Neural progenitor cell (in vitro differentiated cells): ENCODE data around the gene ZYX. TPM values are rescaled to one million over a fixed set of nuclear protein-coding genes. Genes with fewer than 3 reads are reported as not detected.

Experiments used
- DNase-seq: peaks from one replicate; pipeline ENCODE4 v3.0.0-alpha.2; 2016; ENCODE audit warnings: low spot score
- H2AFZ ChIP-seq: fragments of 200-600 bp; sonication (generic); replicated peaks from 2 replicates; pipeline ENCODE4 v1.6.1; 2016; ENCODE audit warnings: antibody characterized with exemption
- H3F3A ChIP-seq: fragments of 200-600 bp; sonication (generic); 2 replicates; pipeline ENCODE4 v1.6.1; 2016; ENCODE audit warnings: antibody characterized with exemption, low read depth
- H3K27ac ChIP-seq: fragments of 200-600 bp; sonication (generic); 2 replicates; pipeline ENCODE4 v1.5.1; 2016; ENCODE audit warnings: mild to moderate bottlenecking
- H3K27me3 ChIP-seq: fragments of 200-600 bp; sonication (generic); 2 replicates; pipeline ENCODE4 v1.6.1; 2016; ENCODE audit warnings: mild to moderate bottlenecking, moderate library complexity
- H3K36me3 ChIP-seq: fragments of 200-600 bp; sonication (generic); 2 replicates; pipeline ENCODE4 v1.5.1; 2016
- H3K4me1 ChIP-seq: fragments of 200-600 bp; sonication (generic); 2 replicates; pipeline ENCODE4 v1.6.1; 2016; ENCODE audit warnings: mixed run types
- H3K4me2 ChIP-seq: fragments of 200-600 bp; sonication (generic); 2 replicates; pipeline ENCODE4 v1.6.1; 2016
- H3K4me3 ChIP-seq: fragments of 200-600 bp; sonication (generic); 2 replicates; pipeline ENCODE4 v1.5.1; 2016
- H3K79me2 ChIP-seq: fragments of 200-600 bp; sonication (generic); 2 replicates; pipeline ENCODE4 v1.6.1; 2016; ENCODE audit warnings: low read depth
- H3K9ac ChIP-seq: fragments of 200-600 bp; sonication (generic); 2 replicates; pipeline ENCODE4 v1.6.1; 2016
- H3K9me3 ChIP-seq: fragments of 200-600 bp; sonication (generic); 2 replicates; pipeline ENCODE4 v1.5.1; 2016; ENCODE audit warnings: low read depth
- H4K20me1 ChIP-seq: fragments of 200-600 bp; sonication (generic); 2 replicates; pipeline ENCODE4 v1.6.1; 2016; ENCODE audit warnings: low read depth
- H3K27ac Mint-ChIP-seq: 3 replicates; pipeline ENCODE4 v1.8.0; 2021; ENCODE audit warnings: mixed read lengths
- H3K27me3 Mint-ChIP-seq: 2 replicates; pipeline ENCODE4 v1.8.0; 2022; ENCODE audit warnings: low read depth, mild to moderate bottlenecking, inconsistent platforms, moderate library complexity, mixed read lengths; ENCODE audit not compliant: insufficient read depth
- H3K36me3 Mint-ChIP-seq: 3 replicates; pipeline ENCODE4 v1.8.0; 2021; ENCODE audit warnings: mixed read lengths
- H3K4me1 Mint-ChIP-seq: 3 replicates; pipeline ENCODE4 v1.8.0; 2021; ENCODE audit warnings: mixed read lengths
- H3K4me3 Mint-ChIP-seq: 3 replicates; pipeline ENCODE4 v1.8.0; 2021; ENCODE audit warnings: mild to moderate bottlenecking, moderate library complexity, mixed read lengths
- H3K9me3 Mint-ChIP-seq: 3 replicates; pipeline ENCODE4 v1.8.0; 2020; ENCODE audit warnings: mixed read lengths
- CTCF ChIP-seq: fragments of 200-600 bp; sonication (generic); IDR thresholded peaks from 2 replicates; pipeline ENCODE4 v1.5.1; 2017; ENCODE audit warnings: antibody characterized with exemption, mild to moderate bottlenecking
- EZH2 ChIP-seq: fragments of 200-600 bp; sonication (generic); IDR thresholded peaks from 2 replicates; pipeline ENCODE4 v1.6.1; 2017; ENCODE audit warnings: antibody characterized with exemption, mild to moderate bottlenecking, moderate library complexity
- EZH2phosphoT487 ChIP-seq: fragments of 200-600 bp; sonication (generic); IDR thresholded peaks from 2 replicates; pipeline ENCODE4 v1.6.1; 2017; ENCODE audit warnings: antibody characterized with exemption
- total RNA-seq: library from RNA; depleted of rRNA; stranded (reverse); fragments of >200 nt; gene quantifications from 2 replicates; pipeline ENCODE4 v1.2.3, GENCODE V29; 2015; ENCODE audit warnings: low replicate concordance

Gene ZYX
- total RNA-seq, 1 donor from 2014 or later: 5.2 TPM

DNA sequence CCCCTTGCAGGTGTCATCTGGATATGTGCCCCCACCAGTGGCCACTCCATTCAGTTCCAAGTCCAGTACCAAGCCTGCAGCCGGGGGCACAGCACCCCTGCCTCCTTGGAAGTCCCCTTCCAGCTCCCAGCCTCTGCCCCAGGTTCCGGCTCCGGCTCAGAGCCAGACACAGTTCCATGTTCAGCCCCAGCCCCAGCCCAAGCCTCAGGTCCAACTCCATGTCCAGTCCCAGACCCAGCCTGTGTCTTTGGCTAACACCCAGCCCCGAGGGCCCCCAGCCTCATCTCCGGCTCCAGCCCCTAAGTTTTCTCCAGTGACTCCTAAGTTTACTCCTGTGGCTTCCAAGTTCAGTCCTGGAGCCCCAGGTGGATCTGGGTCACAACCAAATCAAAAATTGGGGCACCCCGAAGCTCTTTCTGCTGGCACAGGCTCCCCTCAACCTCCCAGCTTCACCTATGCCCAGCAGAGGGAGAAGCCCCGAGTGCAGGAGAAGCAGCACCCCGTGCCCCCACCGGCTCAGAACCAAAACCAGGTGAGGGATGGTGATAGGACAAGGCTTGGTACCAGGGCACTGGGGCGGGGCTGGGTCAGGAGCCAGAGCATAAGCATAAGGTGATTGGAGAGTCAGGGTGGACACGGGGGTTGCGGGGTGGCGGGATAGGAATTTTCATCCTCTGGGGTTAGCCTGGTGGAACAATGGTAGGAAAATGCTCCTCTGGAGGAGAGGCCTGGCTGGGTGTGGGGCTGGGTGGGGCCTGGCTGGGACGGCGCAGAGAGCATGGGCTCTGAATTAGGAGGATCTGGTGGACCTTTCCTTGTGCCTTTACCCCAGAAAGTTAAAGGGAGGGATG is 1.9 kb downstream of the ZYX start:
- no peaks in the 10 kb centered on the region for H3K27me3 ChIP-seq
- Mint-ChIP-seq H3K27ac (no peak overlapping the region), H3K36me3 (no peaks in the 10 kb centered on the region), H3K27me3 (peaks cover 9% of the 10 kb centered on the region), H3K4me3 (peak overlapping the region; percentile 83), H3K4me1 (peaks cover 23% of the 10 kb centered on the region), H3K9me3 (peaks cover 2% of the 10 kb centered on the region)
- peak overlapping the region; percentile 88 for H3K4me3 ChIP-seq
- H3K9ac ChIP-seq: no peak overlapping the region
- no peak overlapping the region for H2AFZ ChIP-seq
- peaks cover 14% of the 10 kb centered on the region for H3F3A ChIP-seq
- peak overlapping the region; percentile 95 for H3K4me2 ChIP-seq
- no peak overlapping the region for H3K27ac ChIP-seq
- peaks cover 45% of the 10 kb centered on the region for H3K79me2 ChIP-seq
- peaks cover 20% of the 10 kb centered on the region for H3K4me1 ChIP-seq
- DNase-seq: no peak
- peaks cover 53% of the 10 kb centered on the region for H4K20me1 ChIP-seq
- TF ChIP-seq EZH2 (no peak), CTCF (no peak), EZH2phosphoT487 (no peak)
- H3K9me3 ChIP-seq: no peaks in the 10 kb centered on the region
- H3K36me3 ChIP-seq: no peaks in the 10 kb centered on the region

DNA sequence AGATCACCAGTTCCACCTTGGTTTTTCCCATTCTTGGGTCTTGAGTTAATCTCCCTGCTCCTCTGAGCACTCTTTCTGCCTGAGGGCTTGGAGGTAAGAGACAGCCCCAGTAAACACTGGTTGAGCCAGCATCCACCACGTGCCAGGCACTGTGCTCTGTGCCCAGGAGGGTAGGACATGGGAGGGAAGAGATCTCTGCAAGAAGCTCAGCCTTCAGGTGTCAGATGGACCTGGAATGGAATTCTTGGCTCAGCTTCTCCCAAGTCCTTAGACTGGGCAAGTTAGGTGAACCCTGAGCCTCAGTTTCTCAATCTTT is 2.5 kb downstream of the ZYX start:
- no peak for DNase-seq
- Mint-ChIP-seq H3K4me3 (no peak overlapping the region), H3K27me3 (peaks cover 9% of the 10 kb centered on the region), H3K9me3 (no peaks in the 10 kb centered on the region), H3K36me3 (no peaks in the 10 kb centered on the region), H3K27ac (no peak overlapping the region), H3K4me1 (peaks cover 23% of the 10 kb centered on the region)
- Histone ChIP-seq H3K9me3 (no peaks in the 10 kb centered on the region), H3K27ac (no peak overlapping the region), H3K79me2 (peaks cover 45% of the 10 kb centered on the region), H3K4me2 (no peak overlapping the region), H2AFZ (no peak overlapping the region), H3K4me1 (peaks cover 19% of the 10 kb centered on the region), H4K20me1 (peaks cover 58% of the 10 kb centered on the region), H3K4me3 (no peak overlapping the region), H3K27me3 (no peaks in the 10 kb centered on the region), H3K36me3 (no peaks in the 10 kb centered on the region), H3F3A (peaks cover 14% of the 10 kb centered on the region), H3K9ac (no peak overlapping the region)
- TF ChIP-seq EZH2 (no peak), EZH2phosphoT487 (no peak), CTCF (no peak)

DNA sequence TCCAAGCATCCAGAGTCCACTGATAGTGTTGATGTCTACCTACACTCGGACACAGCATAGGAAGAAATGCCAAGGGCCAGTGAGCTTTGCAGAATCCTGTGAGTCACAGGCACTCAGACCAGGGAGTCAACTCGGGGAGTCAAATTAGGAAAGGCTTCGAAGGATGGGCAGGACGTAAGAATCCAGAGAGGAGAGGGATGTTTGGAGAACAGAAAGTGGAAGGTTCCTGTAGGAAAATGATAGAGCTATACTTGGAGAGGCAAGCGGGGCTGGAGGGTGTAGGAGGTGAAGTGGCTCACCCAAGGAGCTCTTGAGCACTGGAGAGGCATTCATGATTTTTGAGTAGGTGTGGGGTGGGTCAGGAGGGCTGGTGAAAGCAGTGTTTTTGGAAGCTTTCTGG is 3.0 kb downstream of the ZYX start:
- peaks cover 7% of the 10 kb centered on the region for H3K27me3 Mint-ChIP-seq
- no peak overlapping the region for H3K4me3 Mint-ChIP-seq
- Histone ChIP-seq H4K20me1 (peaks cover 58% of the 10 kb centered on the region), H3K27me3 (no peaks in the 10 kb centered on the region), H3K9me3 (no peaks in the 10 kb centered on the region), H3K4me2 (no peak overlapping the region), H3K4me1 (peaks cover 14% of the 10 kb centered on the region), H3K27ac (no peak overlapping the region), H3K9ac (no peak overlapping the region), H3F3A (peaks cover 13% of the 10 kb centered on the region), H3K4me3 (no peak overlapping the region), H3K79me2 (peaks cover 45% of the 10 kb centered on the region), H3K36me3 (no peaks in the 10 kb centered on the region), H2AFZ (no peak overlapping the region)
- H3K36me3 Mint-ChIP-seq: peaks cover 2% of the 10 kb centered on the region
- H3K4me1 Mint-ChIP-seq: peaks cover 17% of the 10 kb centered on the region
- H3K27ac Mint-ChIP-seq: no peak overlapping the region
- no peak for DNase-seq
- no peaks in the 10 kb centered on the region for H3K9me3 Mint-ChIP-seq
- TF ChIP-seq EZH2 (no peak), CTCF (no peak), EZH2phosphoT487 (no peak)
